OCI-LY7 (cell line): ENCODE measurements around the gene GBGT1. TPM values are rescaled to one million over a fixed set of nuclear protein-coding genes. Genes with fewer than 3 reads are reported as not detected.

Experiments used
- BruUV-seq: library from RNA; stranded (reverse); fragments of 400-500 nt; replicated peaks from 2 replicates; lab custom pipeline; 2021; lab: Mats Ljungman, UMichigan
- CTCF ChIA-PET: fragments of 300-600 bp; sonication (Branson Sonifier 250); formaldehyde crosslinking; loops from one replicate; lab custom pipeline; 2022; ENCODE audit warnings: antibody characterized with exemption; ENCODE audit not compliant: unreplicated experiment; lab: Charles Lee
- POLR2A ChIA-PET: fragments of 300-600 bp; sonication (Branson Sonifier 250); formaldehyde crosslinking; loops from one replicate; lab custom pipeline; 2022; ENCODE audit warnings: antibody characterized with exemption; lab: Charles Lee
- DNase-seq: peaks from one replicate; pipeline ENCODE4 v3.0.0-alpha.2; 2015; ENCODE audit warnings: low spot score
- H2AFZ ChIP-seq: fragments of 200-600 bp; sonication (generic), shearing (Covaris generic); 2 replicates; pipeline ENCODE4 v1.6.1; 2014; ENCODE audit warnings: mild to moderate bottlenecking, antibody characterized with exemption, low read length, moderate library complexity
- H3K27ac ChIP-seq: fragments of 200-600 bp; sonication (generic); 2 replicates; pipeline ENCODE4 v1.5.1; 2014; ENCODE audit warnings: mixed run types, low read depth, mild to moderate bottlenecking, moderate library complexity, low read length, inconsistent platforms; ENCODE audit not compliant: poor library complexity, severe bottlenecking
- H3K36me3 ChIP-seq: fragments of 200-600 bp; sonication (generic); 2 replicates; pipeline ENCODE4 v1.6.1; 2014; ENCODE audit warnings: mild to moderate bottlenecking, antibody characterized with exemption, low read length, moderate library complexity, mixed read lengths; ENCODE audit not compliant: insufficient read depth
- H3K4me1 ChIP-seq: fragments of 200-600 bp; sonication (generic); 2 replicates; pipeline ENCODE4 v1.5.1; 2014; ENCODE audit warnings: mild to moderate bottlenecking, low read length; ENCODE audit not compliant: insufficient read depth, poor library complexity, severe bottlenecking
- H3K4me2 ChIP-seq: fragments of 200-600 bp; sonication (generic); 2 replicates; pipeline ENCODE4 v1.6.1; 2014; ENCODE audit warnings: mild to moderate bottlenecking, low read length
- H3K4me3 ChIP-seq: fragments of 200-600 bp; sonication (generic); 2 replicates; pipeline ENCODE4 v1.5.1; 2014; ENCODE audit warnings: mild to moderate bottlenecking, low read depth, low read length; ENCODE audit not compliant: poor library complexity, severe bottlenecking
- H3K79me2 ChIP-seq: fragments of 200-600 bp; sonication (generic); 2 replicates; pipeline ENCODE4 v1.6.1; 2016; ENCODE audit warnings: low read depth, mild to moderate bottlenecking, low read length, moderate library complexity, mixed read lengths; ENCODE audit not compliant: insufficient read depth
- H3K9me2 ChIP-seq: fragments of 200-600 bp; sonication (generic); 2 replicates; pipeline ENCODE4 v1.6.1; 2016; ENCODE audit warnings: mild to moderate bottlenecking, low read length, mixed read lengths; ENCODE audit not compliant: insufficient read depth
- H3K9me3 ChIP-seq: fragments of 200-600 bp; sonication (generic); 2 replicates; pipeline ENCODE4 v1.6.1; 2014; ENCODE audit warnings: mild to moderate bottlenecking, mixed run types, low read length, mixed read lengths
- H4K20me1 ChIP-seq: fragments of 200-600 bp; sonication (generic); 2 replicates; pipeline ENCODE4 v1.6.1; 2014; ENCODE audit warnings: mild to moderate bottlenecking, antibody characterized with exemption, low read length, moderate library complexity, mixed read lengths; ENCODE audit not compliant: insufficient read depth
- CTCF ChIP-seq: fragments of 200-600 bp; sonication (generic); conservative IDR thresholded peaks from 2 replicates; pipeline ENCODE4 v1.5.1; 2014; ENCODE audit warnings: mild to moderate bottlenecking, antibody characterized with exemption, low read length, moderate library complexity, mixed read lengths
- EZH2phosphoT487 ChIP-seq: fragments of 200-600 bp; sonication (generic); IDR thresholded peaks from 2 replicates; pipeline ENCODE4 v1.6.1; 2018; ENCODE audit warnings: low read depth, borderline replicate concordance, mild to moderate bottlenecking, mixed run types, antibody characterized with exemption, low read length, moderate library complexity, mixed read lengths
- intact Hi-C: fragments of 100-400 bp; cut with micrococcal nuclease; formaldehyde crosslinking; loops from one replicate; pipeline ENCODE4 v1.10.0; 2022; ENCODE audit not compliant: unreplicated experiment
- total RNA-seq, 2 experiments: library from RNA; depleted of rRNA in 1 of 2; stranded (reverse); fragments of >200 nt in 1 of 2; shearing (Covaris generic) in 1 of 2; gene quantifications; 2 replicates each; pipeline ENCODE4 v1.2.3, GENCODE V29; 2014 to 2022

Gene GBGT1
- total RNA-seq, 2 experiments from 2014 or later, result 2.1 to 5.9 TPM

- no TSS peak for BruUV-seq
- intact Hi-C loops, result no loop called here
- POLR2A ChIA-PET, result no interaction called here
These were observed 9.4 kb downstream of the GBGT1 start for GRCh38 chr9:133154097-133154989.

GRCh38 chr9:133153227-133154096, 10.3 kb downstream of the GBGT1 start:
- Histone ChIP-seq H3K27ac (no peak overlapping the region), H3K4me3 (no peak overlapping the region), H3K9me2 (no peaks in the 10 kb centered on the region), H3K79me2 (no peaks in the 10 kb centered on the region), H4K20me1 (no peaks in the 10 kb centered on the region), H3K36me3 (no peaks in the 10 kb centered on the region), H3K4me2 (no peak overlapping the region), H2AFZ (no peak overlapping the region), H3K4me1 (peaks cover 8% of the 10 kb centered on the region), H3K9me3 (no peaks in the 10 kb centered on the region)
- DNase-seq, result no peak
- intact Hi-C loops, result no loop called here
- ChIA-PET CTCF (no interaction called here), POLR2A (no interaction called here)
- TF ChIP-seq CTCF (no peak), EZH2phosphoT487 (no peak)
- no TSS peak for BruUV-seq

More at GRCh38 chr9:133154097-133154989, 9.4 kb downstream of the GBGT1 start:
- Histone ChIP-seq H3K79me2 (no peaks in the 10 kb centered on the region), H3K4me3 (no peak overlapping the region), H3K36me3 (no peaks in the 10 kb centered on the region), H2AFZ (no peak overlapping the region), H3K27ac (no peak overlapping the region), H3K4me1 (peaks cover 7% of the 10 kb centered on the region), H3K4me2 (no peak overlapping the region), H4K20me1 (no peaks in the 10 kb centered on the region), H3K9me3 (no peaks in the 10 kb centered on the region), H3K9me2 (no peaks in the 10 kb centered on the region)
- TF ChIP-seq EZH2phosphoT487 (no peak), CTCF (no peak)
- CTCF ChIA-PET, result no interaction called here
- no peak for DNase-seq
